K562 (cell line): Measurements from ENCODE around the gene ZNF408.

Experiments
- CUX1 ChIP-seq: fragments of 200-800 bp; sonication (Bioruptor generic); IDR thresholded peaks from 2 replicates; pipeline ENCODE4 v1.6.1; 2016; ENCODE audit warnings: missing genetic modification characterization, missing compliant biosample characterization
- EGR1 ChIP-seq: fragments of 450-650 bp; conservative IDR thresholded peaks from 2 replicates; pipeline ENCODE4 v1.6.1; 2017; ENCODE audit warnings: mild to moderate bottlenecking
- EP300 ChIP-seq: IDR thresholded peaks from 2 replicates; pipeline ENCODE4 v1.6.1; 2012; ENCODE audit warnings: low read length, improper control_type of control experiment
- HDAC3 ChIP-seq: fragments of 450-650 bp; IDR thresholded peaks from 2 replicates; pipeline ENCODE4 v1.6.1; 2018; ENCODE audit warnings: borderline replicate concordance, mild to moderate bottlenecking, moderate library complexity; ENCODE audit not compliant: partially characterized antibody
- HMG20B ChIP-seq: fragments of 250-450 bp; sonication (Bioruptor Pico); IDR thresholded peaks from 2 replicates; pipeline ENCODE4 v1.5.0; 2021; ENCODE audit warnings: mild to moderate bottlenecking
- NBN ChIP-seq: fragments of 450-650 bp; IDR thresholded peaks from 2 replicates; pipeline ENCODE4 v1.6.1; 2016; ENCODE audit warnings: low read depth, mild to moderate bottlenecking
- NFYB ChIP-seq: IDR thresholded peaks from 2 replicates; pipeline ENCODE4 v1.6.1; 2011; ENCODE audit warnings: mild to moderate bottlenecking, moderate library complexity; ENCODE audit not compliant: insufficient read length; ENCODE audit errors: extremely low read depth
- SAFB2 ChIP-seq: fragments of 200-400 bp; formaldehyde crosslinking; IDR thresholded peaks from 2 replicates; pipeline ENCODE4 v1.6.1; 2018; ENCODE audit warnings: borderline replicate concordance, low read length, low read depth, moderate library complexity; ENCODE audit not compliant: severe bottlenecking
- SNRNP70 ChIP-seq: fragments of 200-400 bp; formaldehyde crosslinking; optimal IDR thresholded peaks from 2 replicates; pipeline ENCODE3; 2017; ENCODE audit warnings: low read depth, low read length
- ZNF12 ChIP-seq: sonication (generic); formaldehyde crosslinking; IDR thresholded peaks from 2 replicates; pipeline ENCODE4 v1.4.0; 2020; ENCODE audit warnings: mild to moderate bottlenecking, missing genetic modification reagents
- ZNF274 ChIP-seq: IDR thresholded peaks from 2 replicates; pipeline ENCODE4 v1.6.1; 2011; ENCODE audit warnings: low read depth, mild to moderate bottlenecking, low read length, moderate library complexity, borderline replicate concordance
- TF ChIP-seq, protein P1 (sequence below), 3 experiments: fragments of 200-800 bp in 1 of 3; fragments of 250-450 bp in 1 of 3; fragments of 450-650 bp in 1 of 3; sonication (Bioruptor Pico) in 1 of 3; sonication (Bioruptor generic) in 1 of 3; formaldehyde crosslinking in 1 of 3; IDR thresholded peaks; 2 replicates each; pipeline versions ENCODE4 v1.6.1 to v1.8.0; 2016 to 2022; ENCODE audit warnings: mild to moderate bottlenecking in 2 of 3, missing genetic modification characterization in 2 of 3, missing compliant biosample characterization in 1 of 3, moderate library complexity in 1 of 3

- TF ChIP-seq EGR1 (no peak), HMG20B (CRISPR knock-in tag) (no peak), HDAC3 (no peak), NBN (no peak), SAFB2 (no peak), ZNF12 (CRISPR knock-in tag) (no peak), EP300 (no peak), ZNF274 (no peak), SNRNP70 (no peak), NFYB (no peak), CUX1 (CRISPR knock-in tag) (no peak)
- TF ChIP-seq, protein P1, sequence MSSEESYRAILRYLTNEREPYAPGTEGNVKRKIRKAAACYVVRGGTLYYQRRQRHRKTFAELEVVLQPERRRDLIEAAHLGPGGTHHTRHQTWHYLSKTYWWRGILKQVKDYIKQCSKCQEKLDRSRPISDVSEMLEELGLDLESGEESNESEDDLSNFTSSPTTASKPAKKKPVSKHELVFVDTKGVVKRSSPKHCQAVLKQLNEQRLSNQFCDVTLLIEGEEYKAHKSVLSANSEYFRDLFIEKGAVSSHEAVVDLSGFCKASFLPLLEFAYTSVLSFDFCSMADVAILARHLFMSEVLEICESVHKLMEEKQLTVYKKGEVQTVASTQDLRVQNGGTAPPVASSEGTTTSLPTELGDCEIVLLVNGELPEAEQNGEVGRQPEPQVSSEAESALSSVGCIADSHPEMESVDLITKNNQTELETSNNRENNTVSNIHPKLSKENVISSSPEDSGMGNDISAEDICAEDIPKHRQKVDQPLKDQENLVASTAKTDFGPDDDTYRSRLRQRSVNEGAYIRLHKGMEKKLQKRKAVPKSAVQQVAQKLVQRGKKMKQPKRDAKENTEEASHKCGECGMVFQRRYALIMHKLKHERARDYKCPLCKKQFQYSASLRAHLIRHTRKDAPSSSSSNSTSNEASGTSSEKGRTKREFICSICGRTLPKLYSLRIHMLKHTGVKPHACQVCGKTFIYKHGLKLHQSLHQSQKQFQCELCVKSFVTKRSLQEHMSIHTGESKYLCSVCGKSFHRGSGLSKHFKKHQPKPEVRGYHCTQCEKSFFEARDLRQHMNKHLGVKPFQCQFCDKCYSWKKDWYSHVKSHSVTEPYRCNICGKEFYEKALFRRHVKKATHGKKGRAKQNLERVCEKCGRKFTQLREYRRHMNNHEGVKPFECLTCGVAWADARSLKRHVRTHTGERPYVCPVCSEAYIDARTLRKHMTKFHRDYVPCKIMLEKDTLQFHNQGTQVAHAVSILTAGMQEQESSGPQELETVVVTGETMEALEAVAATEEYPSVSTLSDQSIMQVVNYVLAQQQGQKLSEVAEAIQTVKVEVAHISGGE (CRISPR knock-in tag; IDR thresholded peaks at IDR 0.05), result no peak
Observed at GRCh38 chr11:46681814-46682213, 19.0 kb upstream of the ZNF408 start.
